H1 (cell line): Measurements from ENCODE around the gene MS4A15.

Experiments
- ASH2L ChIP-seq: fragments of 200-600, 300-600 bp; sonication (generic); IDR thresholded peaks from one replicate; pipeline ENCODE4 v1.7.1; 2017; ENCODE audit warnings: low read length
- CTCF ChIP-seq, 3 experiments: IDR thresholded peaks; 1 replicate in 2 of 3; 2 replicates in 1 of 3; pipeline versions ENCODE4 v1.5.1 to v1.6.1; 2011; ENCODE audit warnings: low read length in 3 of 3, mild to moderate bottlenecking in 3 of 3, inconsistent platforms in 2 of 3, low read depth in 1 of 3, moderate library complexity in 1 of 3; ENCODE audit not compliant: insufficient read depth in 1 of 3; ENCODE audit errors: control extremely low read depth in 1 of 3
- EGR1 ChIP-seq: IDR thresholded peaks from 2 replicates; pipeline ENCODE4 v1.6.1; 2011; ENCODE audit warnings: low read depth, low read length, borderline replicate concordance
- EP300 ChIP-seq, 2 experiments: IDR thresholded peaks; 1 replicate in 1 of 2; 2 replicates in 1 of 2; pipeline ENCODE4 v1.6.1; 2011 to 2012; ENCODE audit warnings: low read depth in 2 of 2, low read length in 2 of 2, mild to moderate bottlenecking in 2 of 2, borderline replicate concordance in 1 of 2, inconsistent platforms in 1 of 2, moderate library complexity in 1 of 2
- EZH2 ChIP-seq: fragments of 200-600 bp; sonication (generic); IDR thresholded peaks from 2 replicates; pipeline ENCODE4 v1.7.1; 2012; ENCODE audit warnings: low read depth, mild to moderate bottlenecking, moderate library complexity, low read length, inconsistent platforms; ENCODE audit not compliant: severe bottlenecking
- FOSL1 ChIP-seq: IDR thresholded peaks from 2 replicates; pipeline ENCODE4 v1.6.1; 2011; ENCODE audit warnings: mild to moderate bottlenecking, low read depth, low read length, moderate library complexity; ENCODE audit not compliant: insufficient read depth
- NRF1 ChIP-seq: IDR thresholded peaks from 2 replicates; pipeline ENCODE4 v1.6.1; 2011; ENCODE audit warnings: mild to moderate bottlenecking, low read depth, low read length, improper control_type of control experiment
- POLR2A ChIP-seq, 2 experiments: IDR thresholded peaks; 1 replicate in 1 of 2; 2 replicates in 1 of 2; pipeline ENCODE4 v1.6.1; 2011; ENCODE audit warnings: low read depth in 2 of 2, low read length in 2 of 2, mild to moderate bottlenecking in 2 of 2; ENCODE audit errors: control extremely low read depth in 1 of 2

DNA sequence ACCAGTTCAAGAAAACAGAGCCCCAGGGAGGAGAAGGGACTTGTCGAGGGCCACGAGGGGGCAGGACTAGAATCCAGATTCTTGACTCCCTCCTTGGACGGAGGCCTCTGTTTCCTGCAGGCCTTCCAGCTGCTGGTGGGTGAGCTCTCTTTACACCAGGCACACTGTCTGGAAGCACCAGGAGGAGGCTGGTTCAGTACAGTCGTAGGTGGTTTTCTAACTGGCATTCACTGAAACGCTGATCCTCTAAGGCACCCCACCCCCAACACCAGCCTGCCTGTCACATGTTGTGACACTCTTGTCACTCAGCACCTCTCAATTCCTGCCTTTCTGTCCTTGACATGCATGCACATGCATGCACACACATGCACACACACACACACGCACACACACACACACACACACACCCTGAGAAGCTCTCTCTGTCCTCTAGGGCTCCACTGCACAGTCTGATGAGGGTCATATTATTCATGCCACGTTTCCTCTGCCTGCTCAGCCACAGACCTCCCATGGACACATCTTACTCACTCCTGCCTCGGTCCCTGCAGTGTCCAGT lies 29.2 kb downstream of the MS4A15 start:
- no peak for TF ChIP-seq NRF1
- no peak for TF ChIP-seq CTCF (IDR thresholded peaks at IDR 0.05; ENCODE audit: control extremely low read depth in 1 of 3, insufficient read depth in 1 of 3, low read depth in 1 of 3, low read length in 3 of 3)
- TF ChIP-seq EP300 (IDR thresholded peaks at IDR 0.05; ENCODE audit: borderline replicate concordance in 1 of 2, low read depth in 2 of 2, low read length in 2 of 2): no peak
- no peak for TF ChIP-seq ASH2L
- TF ChIP-seq EZH2: no peak
- no peak for TF ChIP-seq EGR1
- no peak for TF ChIP-seq POLR2A (IDR thresholded peaks at IDR 0.05; ENCODE audit: control extremely low read depth in 1 of 2, low read depth in 2 of 2, low read length in 2 of 2)
- TF ChIP-seq FOSL1: no peak
